Stimulated activated CD4-positive, alpha-beta T cell treated with anti-CD3 and anti-CD28 coated beads, Interleukin-12 subunit alpha, Interleukin-12 subunit beta, amount 100 ng/mL, for 24 hours (primary cell): ENCODE data around the gene ZNF396.

ENCODE experiments used
- DNase-seq, 2 experiments: peaks; one replicate each; pipeline ENCODE4 v3.0.0-alpha.2; 2020; ENCODE audit warnings: low read depth in 2 of 2

Gene ZNF396

DNA sequence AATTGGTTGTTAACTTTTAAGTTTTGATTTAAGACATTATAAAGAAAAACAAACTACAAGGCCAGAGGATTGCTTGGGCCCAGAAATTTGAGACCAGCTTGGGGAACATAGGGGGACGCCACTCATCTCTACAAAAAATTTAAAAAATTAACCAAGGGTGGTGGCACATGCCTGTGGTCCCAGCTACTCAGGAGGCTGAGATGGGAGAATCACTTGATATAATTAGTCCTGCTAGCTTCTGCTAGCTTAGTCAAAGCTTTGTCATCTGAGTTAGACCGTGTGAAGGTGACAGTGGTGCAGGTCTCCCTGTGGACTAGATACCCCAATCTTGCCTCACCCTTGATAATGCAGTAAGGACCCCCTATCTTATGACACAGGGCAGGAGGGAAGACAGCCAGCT lies 6.0 kb upstream of the ZNF396 start:
- no peak for DNase-seq

- DNase-seq, result no peak
Measured at GRCh38 chr18:35379421-35379820, 2.3 kb upstream of the ZNF396 start.

- DNase-seq, result no peak
Measured at GRCh38 chr18:35378574-35378896, 1.4 kb upstream of the ZNF396 start.

- no peak for DNase-seq
Measured at GRCh38 chr18:35377875-35378573, 887 bp upstream of the ZNF396 start.

- no peak for DNase-seq
Measured at GRCh38 chr18:35376393-35376741, 770 bp downstream of the ZNF396 start.

- DNase-seq, result no peak
Measured at GRCh38 chr18:35374708-35375107, 2.4 kb downstream of the ZNF396 start.

DNA sequence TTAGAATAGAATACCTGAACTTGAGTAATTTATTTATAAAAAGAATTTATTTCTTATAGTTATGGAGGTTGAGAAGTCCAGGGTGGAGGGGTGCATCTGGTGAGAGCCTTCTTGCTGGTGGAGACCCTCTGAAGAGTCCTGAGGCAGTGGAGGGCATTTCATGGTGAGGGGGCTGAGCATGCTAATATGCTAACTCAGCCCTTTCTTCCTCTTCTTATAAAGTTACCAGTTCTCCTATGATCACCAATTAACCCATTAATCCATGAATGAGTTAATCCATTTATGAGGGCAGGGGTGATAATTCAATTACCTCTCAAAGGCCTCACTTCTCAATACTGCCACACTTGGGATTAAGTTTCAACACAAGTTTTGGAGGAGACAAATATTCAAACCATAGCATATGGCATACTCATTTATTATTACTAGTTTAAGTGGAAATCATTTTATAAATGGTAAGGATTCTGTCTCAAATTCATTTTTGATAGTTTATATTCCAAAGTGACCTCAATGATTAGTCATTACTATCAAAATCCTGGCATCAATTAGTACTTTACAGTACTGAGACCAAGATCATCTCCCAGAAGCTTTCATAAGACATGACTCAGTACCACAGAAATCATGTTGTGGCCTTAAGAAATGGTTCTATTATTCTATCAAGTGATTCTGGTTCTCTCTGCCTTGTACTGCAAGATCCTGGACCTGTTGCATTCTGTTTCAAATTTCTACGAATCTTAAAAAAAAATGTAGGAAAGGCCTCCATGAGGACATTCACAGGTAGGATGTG lies 5.5 kb downstream of the ZNF396 start:
- DNase-seq, result no peak

GRCh38 chr18:35369126-35369525 lies 8.0 kb downstream of the ZNF396 start:
- no peak for DNase-seq

GRCh38 chr18:35368595-35368994 lies 8.5 kb downstream of the ZNF396 start:
- no peak for DNase-seq

DNA sequence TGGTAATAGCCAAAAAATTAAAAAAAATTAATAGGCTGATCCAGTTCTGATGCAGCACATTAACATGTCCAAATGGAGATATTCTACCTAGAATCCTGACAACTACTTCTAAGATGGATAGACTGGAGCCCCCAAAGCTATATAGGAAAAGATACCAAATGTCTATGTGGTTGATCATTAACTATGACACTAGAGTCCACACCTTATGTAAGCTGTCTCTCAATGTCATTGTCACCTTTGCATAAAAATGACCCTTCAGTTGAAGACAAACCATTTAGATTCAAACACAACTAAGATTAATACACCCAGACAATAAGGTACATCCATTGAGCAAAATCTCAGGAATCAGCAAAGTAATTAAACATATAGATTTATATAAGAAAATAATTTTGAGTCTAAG lies 14.6 kb downstream of the ZNF396 start:
- DNase-seq, result no peak

DNA sequence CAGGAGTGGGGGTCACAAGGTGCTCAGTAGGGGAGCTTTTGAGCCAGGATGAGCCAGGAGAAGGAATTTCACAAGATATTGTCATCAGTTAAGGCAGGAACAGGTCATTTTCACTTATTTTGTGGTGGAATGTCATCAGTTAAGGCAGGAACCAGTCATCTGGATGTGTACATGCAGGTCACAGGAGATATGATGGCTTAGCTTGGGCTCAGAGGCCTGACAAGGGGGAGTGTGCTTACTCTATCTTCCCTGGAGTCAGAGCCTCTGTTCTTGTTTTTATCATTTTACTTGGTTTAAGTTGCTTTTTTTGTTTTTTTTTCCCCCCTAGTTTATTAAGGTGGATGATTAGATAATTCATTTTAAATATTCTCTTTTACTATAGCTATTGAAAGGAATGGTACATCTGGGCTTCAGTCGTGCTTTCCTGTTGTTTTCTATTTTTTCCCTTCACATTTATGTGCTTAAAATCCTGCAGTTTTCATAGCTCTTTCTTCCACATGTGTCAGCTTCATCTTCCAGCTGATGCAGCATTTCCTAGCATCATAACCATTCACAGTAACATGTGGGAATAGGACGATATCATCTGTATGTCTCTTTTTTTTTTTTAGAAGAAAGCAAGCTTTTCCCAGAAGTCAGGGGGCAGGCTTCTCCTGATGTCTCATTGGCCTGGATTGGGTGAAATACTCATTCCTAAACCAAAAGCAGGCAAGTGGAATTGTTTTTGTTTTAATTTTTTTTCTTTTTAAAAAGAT lies 15.4 kb downstream of the ZNF396 start:
- DNase-seq, result no peak

DNA sequence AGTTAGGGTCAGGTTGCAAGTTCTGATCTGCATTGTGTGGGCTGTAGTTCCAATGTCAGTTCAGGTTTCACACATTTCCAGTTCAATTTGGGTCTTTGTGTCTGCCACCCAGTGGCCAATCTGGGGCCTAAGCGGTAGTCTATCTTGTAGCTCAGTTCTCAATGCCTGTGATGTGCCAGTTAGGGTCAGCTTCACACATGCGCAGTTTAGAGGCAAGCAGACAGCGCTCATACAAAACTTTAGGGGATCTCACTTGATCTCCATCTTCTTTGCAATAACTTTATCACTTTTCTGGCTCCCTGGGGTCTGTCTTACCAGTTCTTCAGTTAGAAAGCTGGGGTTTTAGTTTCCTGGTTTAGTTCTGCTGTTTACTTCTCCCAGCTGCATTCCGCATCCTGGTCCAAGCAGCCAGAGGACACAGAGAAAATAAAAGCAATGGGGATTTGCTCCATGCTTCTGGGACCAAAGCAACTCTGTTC lies 22.0 kb downstream of the ZNF396 start:
- DNase-seq, result peak in 1 of 2 experiments; percentile 10

GRCh38 chr18:35352778-35353177 lies 24.4 kb downstream of the ZNF396 start:
- no peak for DNase-seq

DNA sequence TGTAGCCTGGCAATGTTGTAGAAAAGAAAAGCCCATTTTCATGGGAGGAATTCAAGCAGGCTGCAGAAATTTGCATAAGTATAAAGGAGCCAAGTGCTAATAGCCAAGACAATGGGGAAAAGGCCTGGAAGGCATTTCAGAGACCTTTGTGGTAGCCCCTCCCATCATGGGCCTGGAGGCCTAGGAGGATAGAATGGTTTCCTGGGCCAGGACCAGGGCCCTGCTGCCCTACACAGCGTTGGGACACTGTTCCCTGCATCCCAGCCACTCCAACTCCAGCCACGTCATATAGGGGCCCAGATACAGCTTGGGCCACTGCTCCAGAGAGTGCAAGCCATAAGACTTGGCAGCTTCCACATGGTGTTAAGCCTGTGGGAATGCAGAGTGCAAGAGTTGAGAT lies 24.9 kb downstream of the ZNF396 start:
- DNase-seq, result no peak

- no peak for DNase-seq
Measured at GRCh38 chr18:35348001-35348400, 29.1 kb downstream of the ZNF396 start.

GRCh38 chr18:35345950-35346349 lies 31.2 kb downstream of the ZNF396 start:
- DNase-seq, result no peak

GRCh38 chr18:35345460-35345921 lies 31.6 kb downstream of the ZNF396 start:
- DNase-seq, result no peak

- no peak for DNase-seq
Measured at GRCh38 chr18:35344736-35345459, 32.2 kb downstream of the ZNF396 start.

- peak; percentile 80 to 92 for DNase-seq
Measured at GRCh38 chr18:35343936-35344735, 33.0 kb downstream of the ZNF396 start, which contains the start of gene ZNF24. Gene ZNF24 (minus strand): TSS chr18:35344420. CDS start chr18:35340650, 3,770 bp downstream.

DNA sequence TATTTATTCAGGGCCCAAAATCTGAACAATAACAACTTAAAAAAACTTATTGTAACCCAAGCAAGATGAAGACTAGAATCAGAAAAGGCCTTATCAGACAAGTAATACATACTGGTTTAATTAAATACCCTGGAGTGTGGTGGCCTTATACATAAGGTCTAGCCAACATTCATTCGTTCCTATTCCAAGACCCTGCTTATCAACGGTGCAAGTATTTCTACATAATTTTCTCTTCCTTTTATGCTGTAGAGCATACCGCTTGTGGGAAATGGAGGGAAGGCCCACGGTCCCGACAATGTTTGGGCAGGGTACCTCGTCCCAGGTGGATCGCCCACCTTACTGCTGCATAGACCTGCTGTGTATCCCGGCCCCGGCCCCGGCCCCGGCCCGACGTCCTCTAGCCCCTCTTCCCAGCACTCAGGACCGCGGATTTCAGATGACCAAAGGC lies 33.6 kb downstream of the ZNF396 start:
- no peak for DNase-seq

- no peak for DNase-seq
Measured at GRCh38 chr18:35337286-35337685, 39.9 kb downstream of the ZNF396 start.
